ENCODE measurements around the gene SOCS3.

DNA sequence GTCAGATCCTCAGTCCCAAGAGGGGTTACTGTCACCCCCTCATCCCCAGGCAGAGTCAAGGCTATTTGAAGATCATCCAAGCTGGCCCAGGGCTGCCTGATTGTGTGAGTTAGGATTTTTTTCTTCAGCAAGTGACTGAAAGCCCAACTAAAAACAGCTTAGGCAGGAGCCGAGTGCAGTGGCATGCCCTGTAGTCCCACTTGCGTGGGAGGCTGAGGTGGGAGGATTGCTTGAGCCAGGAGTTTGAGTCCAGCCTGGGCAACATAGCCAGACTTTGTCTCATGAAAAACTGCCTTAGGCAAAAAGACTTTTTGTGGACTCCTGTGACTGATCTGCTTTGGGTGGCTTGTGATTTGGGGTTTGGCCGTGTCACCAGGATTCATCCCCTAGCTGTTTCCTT is 38.5 kb upstream of the SOCS3 start:
- TF ChIP-seq, protein P1, sequence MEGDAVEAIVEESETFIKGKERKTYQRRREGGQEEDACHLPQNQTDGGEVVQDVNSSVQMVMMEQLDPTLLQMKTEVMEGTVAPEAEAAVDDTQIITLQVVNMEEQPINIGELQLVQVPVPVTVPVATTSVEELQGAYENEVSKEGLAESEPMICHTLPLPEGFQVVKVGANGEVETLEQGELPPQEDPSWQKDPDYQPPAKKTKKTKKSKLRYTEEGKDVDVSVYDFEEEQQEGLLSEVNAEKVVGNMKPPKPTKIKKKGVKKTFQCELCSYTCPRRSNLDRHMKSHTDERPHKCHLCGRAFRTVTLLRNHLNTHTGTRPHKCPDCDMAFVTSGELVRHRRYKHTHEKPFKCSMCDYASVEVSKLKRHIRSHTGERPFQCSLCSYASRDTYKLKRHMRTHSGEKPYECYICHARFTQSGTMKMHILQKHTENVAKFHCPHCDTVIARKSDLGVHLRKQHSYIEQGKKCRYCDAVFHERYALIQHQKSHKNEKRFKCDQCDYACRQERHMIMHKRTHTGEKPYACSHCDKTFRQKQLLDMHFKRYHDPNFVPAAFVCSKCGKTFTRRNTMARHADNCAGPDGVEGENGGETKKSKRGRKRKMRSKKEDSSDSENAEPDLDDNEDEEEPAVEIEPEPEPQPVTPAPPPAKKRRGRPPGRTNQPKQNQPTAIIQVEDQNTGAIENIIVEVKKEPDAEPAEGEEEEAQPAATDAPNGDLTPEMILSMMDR (IDR thresholded peaks at IDR 0.05; ENCODE audit: low read length) = no peak
- TF ChIP-seq EZH2 (optimal IDR thresholded peaks at IDR 0.05; ENCODE audit: low read depth, low read length) = no peak
